ENCODE data around the gene PTPRJ.

PTPRJ gene

DNA sequence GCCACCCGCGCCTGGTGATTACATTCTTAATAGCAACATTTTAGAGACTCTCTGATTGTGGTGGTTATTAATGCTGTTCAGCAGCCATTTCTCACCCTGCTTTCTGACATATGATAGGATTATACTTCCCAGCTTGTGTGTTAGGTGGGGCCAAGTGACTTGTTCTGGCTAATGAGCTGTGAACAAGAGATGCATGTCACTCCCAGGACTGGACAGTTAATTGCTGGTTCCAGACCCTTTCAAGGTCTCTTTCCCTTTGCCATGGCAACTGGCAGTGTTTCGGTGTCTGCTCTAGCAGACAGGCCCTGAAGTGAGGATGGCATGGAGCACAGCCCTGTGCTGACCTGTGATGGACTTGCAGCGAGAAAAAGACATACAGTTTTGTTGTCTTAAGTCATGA, 8.9 kb upstream of the PTPRJ start:
- no peak for DNase-seq

DNA sequence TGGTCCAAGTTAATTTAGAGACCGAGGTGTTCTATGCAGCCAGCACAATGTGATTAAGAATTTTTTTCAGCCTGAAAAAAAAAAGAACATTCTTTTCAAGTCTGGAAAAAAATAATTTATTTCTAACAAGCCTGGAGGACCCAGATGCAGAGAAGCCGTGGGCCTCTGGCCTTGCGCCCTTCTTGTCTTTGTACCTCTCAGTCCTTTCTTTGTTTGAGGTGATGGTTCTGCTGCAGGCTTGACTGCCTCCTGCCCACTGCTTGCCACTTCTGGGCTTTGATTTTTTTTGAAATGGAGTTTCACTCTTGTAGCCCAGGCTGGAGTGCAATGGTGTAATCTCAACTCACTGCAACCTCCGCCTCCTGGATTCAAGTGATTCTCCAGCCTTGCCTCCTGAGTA, 7.2 kb upstream of the PTPRJ start:
- DNase-seq, result no peak

DNA sequence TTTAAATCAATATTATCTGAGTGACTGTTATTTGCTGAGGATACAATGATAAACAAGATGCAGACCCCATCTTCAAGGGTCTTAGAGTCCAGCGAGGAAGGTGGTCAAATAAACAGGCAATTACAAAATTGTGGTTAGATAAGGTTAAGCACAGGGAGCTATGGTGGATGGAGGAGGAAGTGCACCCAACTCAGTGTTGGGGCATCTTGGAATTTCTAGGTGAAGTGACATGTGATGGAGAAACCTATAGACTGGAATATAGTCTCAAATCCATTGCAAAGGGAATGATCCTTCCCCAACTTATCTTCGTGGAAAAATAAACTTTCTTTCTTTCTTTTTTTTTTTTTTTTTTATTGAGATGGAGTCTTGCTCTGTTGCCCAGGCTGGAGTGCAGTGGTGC, 3.4 kb upstream of the PTPRJ start:
- DNase-seq, result no peak

DNA sequence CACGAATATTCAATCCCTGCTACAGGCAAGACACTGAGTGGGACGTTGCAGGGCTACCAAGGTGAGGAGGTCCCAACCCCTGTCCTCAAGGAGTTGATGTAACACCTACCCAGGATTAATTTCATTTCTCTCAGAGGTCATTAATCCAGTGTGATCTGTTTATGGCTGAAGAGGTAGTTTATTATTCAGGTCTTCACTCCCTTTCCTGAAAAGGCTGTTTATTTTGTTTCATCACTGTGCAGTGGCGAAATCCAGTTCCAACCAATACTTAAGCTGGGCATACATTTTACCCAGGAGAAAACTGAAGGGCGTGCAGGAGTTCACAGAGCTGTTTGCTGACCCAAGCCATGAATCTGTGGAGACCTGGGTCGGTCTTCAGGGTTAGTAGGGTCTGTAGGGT, 2.7 kb upstream of the PTPRJ start:
- no peak for DNase-seq

DNA sequence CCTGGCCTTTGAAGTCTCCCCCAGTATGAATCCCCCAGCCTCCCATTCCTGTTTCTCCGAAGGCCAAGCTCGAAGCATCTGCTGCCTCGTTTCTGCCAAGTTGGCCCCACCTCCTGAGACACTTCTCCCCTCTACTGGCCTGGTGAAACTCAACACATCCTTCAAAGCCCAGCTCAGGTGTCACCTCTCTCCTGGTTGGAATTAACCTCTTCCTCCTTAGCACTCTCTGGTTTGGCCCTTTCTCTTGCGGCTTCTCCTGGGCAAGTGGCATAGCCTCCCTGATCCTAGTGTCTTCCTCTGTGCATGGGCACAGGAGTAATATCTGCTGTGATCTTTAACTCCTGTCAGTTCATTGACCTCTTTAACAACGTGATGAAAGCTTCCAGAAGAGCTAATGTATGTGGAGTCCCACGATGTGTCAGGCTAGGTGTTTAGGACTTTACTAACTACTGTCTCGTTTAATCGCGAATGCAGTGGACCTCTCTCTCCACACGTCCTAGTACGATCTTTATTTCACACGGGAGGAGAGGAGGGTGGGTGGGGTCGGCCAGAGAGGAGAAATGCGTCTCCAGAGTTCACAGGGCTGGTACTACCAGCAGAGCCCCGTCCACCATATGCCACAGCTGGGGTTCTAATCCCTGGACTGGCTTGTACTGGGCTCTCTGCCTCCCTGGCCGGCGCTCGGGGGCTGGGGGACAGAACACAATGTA, 826 bp upstream of the PTPRJ start:
- DNase-seq, result no peak

DNA sequence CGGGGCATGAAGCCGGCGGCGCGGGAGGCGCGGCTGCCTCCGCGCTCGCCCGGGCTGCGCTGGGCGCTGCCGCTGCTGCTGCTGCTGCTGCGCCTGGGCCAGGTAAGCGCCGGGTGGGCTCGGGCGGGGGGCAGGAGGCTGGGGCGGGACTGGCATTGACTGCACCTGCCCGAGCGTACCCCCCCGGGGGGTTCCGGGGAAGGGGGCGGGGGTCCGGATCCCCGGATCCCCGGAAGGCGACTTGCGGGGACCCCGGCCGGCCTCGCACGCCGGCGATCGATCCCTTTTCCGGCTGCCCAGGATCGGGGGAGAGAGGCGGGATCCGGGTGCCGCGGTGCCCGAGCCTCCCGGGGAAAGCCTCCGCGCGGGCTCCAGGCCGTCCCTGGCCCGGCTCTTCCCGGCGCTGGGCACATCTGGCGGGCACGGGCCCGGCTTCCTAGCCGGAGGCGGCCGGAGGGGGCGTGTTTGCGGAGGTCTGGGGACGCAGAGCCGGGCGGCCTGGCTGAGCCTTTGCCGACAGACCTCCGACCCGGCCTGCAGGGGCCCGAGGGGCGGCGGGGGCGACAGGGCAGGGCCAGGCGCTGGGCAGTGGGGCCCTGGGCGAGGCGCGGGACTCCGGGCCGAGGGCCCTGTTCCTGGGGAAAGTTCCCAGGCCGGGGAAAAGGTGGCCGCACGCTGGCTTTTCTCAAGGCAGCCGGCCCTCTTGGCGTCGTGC, 705 bp downstream of the PTPRJ start:
- no peak for DNase-seq

DNA sequence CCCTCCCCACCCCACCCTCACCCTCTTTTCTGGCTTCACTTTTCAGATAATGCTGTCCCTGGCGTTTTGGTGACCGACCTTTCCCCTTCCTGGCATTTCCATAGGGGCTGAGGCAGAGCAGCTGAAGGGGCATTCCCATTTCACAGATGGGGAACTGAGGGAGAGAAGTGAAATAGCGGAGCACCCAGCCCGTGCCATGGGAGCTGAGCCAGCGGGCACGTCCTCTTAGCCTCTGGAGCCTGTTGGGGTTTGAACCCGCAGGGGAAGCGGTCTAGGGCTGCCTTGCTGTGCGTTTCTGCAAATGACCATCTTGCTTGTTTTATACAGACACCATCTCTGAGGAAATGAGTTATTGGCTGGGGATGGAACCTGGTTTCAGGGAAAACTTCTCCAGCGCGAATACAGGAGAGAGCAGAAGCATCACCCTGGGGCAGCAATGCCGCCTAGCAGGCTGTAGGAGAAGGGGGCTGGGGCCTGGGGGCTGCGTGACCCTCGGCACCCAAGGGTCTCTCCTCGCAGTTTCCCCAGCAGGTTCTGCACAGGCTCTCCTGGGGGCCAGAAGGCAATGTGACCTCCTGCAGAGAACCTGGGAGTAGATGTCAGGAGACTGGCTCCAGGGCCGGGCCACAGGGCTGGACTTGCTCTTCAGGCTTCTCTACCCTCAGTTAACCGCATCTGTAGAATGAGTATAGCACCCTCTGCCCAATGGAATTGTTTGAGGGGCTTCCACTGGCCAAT, 1.5 kb downstream of the PTPRJ start:
- no peak for DNase-seq

DNA sequence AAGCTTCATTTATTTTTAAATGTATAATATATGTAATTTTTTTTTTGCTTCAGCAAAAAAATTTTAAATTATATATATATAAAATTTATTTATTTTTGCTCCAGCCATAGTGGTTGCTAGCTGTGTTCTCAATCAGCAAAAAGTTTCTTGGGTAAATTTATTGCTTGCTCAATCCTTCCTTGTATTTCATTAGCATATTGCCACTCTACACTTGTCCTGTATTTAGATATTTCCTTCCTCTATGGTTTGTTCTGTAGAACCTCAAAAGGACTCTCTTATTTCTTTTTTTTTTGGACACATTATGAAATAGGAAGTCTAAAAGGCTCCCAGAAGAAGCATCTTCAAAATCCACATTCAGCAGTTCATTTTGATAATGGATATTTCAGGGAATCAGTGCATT, 2.3 kb downstream of the PTPRJ start:
- DNase-seq, result no peak

DNA sequence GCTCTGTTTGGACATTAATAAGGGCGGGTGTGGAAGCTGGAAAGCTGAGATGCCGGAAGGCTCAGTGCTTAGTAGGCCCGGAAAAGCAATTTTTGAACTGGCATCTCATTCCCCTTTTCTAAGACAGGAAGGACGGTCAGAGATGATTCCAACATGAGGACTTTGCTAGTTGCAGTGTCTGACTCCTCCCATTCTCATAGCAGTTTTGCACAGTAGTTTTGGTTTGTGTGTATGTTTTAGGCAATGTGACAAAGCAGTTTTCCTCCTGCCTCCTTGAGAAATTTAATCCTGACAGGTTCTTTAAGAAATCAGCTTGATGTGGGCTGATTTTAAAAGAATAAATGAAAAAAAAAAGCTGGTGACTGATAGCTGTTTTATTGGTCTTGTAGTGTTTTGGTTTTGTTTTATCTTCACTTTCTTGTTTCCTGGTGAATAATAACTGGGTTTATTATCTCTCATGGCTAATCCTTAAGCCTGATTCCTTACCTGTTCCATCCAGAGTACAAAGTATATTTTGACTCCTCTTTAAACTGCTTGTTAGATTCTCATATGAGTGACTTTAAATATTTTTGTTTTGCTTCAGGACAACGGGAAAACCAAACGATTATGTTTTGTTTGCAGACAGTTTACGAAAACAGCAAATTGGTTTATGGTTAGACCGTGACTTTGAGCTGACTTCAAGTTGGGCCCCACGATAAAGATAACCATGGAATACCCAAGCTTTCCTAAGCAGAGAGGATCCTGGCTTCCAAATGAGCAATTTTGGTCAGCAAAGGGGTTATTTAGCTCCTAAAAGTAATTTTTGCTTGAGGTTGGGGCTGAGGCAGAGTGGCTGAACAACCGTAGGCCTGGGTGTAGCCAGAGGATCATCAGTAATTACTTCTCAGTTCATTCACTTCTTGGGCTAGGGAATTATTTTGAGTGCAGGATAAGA, 3.4 kb downstream of the PTPRJ start:
- no peak for DNase-seq

DNA sequence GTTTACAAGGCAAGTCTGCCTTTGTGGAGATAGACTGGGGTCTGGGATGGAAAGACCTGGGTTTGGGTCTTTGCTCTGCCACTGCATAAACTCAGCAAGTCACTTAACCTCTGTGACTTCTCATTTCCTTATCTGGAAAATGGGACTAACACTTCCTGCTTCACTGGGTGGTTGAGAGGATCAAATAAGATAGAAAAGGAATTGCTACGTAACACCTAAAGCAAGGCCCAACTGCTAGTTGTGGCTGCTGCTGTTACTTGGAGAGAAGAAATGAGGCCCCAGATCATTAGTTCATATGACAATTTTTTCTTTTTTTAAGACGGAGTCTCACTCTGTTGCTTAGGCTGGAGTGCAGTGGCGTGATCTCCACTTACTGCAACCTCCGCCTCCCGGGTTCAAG, 5.9 kb downstream of the PTPRJ start:
- no peak for DNase-seq

DNA sequence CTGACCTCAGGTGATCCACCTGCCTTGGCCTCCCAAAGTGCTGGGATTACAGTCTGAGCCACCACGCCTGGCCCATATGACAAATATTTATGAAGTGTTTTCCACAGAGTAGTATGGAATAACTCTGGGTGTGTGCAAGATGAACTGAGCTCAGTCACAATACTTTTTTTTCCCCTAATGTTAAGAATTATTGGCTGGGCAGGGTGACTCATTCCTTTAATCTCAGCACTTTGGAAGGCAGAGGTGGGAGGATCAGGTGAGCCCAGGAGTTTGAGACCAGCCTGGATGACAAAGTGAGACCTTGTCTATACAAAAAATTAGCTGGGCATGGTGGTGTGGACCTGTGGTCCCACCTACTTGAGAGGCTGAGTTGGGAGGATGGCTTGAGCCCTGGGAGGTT, 6.4 kb downstream of the PTPRJ start:
- DNase-seq, result no peak

DNA sequence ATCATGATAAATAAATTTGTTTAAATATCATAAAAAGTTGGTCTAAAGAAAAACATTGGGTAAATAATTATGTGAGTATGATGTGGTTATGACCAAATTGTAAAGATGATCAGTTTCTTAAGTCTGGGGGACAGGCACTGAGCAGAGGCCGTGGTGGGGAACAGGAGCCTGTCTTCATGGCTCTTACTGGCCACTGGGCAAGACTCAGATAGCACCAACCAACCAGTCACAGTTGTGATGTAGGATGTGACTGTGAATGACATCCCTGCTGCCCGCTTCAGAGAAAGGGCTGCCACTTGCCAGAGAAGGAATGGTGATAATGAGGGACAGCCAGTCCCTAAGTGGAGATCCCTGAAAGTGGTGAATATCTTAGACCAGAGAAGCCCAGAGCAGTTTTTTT, 7.0 kb downstream of the PTPRJ start:
- DNase-seq, result no peak

DNA sequence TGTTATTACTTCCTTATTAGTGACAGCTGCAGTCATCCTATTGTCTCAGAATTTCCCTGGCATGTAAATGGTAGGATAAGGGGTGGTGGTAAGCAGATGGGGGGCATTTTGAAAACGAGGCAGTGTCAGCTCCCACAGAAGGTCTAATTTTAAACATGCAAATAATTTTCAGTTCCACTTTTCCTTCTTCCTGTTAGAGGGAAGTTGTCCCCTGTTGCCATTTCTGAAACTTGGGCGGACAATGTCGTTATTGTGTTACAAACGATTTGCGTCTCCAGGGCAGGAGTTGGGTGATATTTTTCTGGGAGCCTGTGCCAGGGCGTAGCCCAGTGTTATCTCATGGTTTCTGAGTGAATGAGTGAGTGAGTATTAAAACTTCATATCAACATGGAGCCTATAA, 7.4 kb downstream of the PTPRJ start:
- DNase-seq, result no peak

DNA sequence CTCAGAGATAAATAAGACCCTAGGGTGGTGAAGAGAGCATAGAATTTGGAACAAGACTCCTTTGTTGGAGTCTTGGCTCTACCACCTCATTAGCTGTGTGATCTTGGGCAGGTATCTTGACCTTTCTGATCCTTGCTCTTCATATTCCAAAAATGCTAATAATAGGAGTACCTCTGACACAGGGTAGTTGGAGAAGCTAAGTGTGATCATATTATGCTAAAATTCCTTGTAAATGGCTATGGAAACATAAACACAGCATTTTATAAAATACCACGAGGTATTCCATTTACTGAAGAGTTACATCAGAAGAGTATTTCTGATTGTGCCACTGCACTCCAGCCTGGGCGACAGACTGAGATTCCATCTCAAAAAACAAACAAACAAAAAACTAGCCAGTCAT, 9.4 kb downstream of the PTPRJ start:
- no peak for DNase-seq

DNA sequence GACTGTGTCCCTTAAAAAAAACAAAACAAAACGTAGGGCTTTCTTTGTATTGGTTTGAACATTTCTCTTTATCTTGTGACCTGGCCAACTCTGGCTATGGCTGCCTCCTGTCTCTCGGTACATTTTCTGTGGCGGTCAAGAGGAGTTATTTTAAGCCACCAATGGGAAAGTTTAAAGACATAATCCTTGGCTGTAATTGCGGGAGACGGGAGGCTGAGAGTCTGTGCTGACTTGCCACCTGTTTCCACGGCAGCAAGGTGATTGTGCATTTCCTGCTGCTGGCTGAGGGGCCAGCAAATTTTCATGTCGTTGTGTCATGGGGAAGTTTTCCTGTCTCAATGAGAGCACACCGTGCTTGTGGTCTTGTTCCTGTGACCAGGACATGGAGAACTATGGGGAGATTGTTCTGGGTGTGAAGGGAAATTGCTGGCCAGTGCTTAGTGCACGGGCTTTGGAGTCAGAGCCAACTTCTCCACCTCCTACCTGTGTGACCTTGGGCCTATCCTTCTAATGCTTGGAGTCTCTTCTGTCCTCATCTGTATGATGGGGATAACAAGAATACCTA, 11.0 kb downstream of the PTPRJ start:
- DNase-seq, result no peak

DNA sequence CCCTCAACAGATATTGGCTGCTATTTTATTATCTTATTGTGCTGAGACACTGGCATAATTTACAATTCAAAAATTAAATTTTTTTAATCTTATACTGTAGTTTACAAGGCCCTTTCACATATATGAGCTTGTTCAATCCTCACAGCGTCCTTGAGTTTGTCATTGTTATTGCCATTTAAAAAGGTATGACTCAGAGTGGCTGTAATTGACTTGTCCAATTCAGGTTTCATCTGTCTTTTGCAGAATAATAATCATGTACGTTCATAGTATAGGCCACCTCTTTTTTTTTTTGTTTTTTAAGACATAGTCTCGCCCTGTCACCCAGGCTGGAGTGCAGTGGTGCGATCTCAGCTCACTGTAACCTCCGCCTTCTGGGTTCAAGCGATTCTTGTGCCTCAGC, 11.5 kb downstream of the PTPRJ start:
- DNase-seq, result no peak

DNA sequence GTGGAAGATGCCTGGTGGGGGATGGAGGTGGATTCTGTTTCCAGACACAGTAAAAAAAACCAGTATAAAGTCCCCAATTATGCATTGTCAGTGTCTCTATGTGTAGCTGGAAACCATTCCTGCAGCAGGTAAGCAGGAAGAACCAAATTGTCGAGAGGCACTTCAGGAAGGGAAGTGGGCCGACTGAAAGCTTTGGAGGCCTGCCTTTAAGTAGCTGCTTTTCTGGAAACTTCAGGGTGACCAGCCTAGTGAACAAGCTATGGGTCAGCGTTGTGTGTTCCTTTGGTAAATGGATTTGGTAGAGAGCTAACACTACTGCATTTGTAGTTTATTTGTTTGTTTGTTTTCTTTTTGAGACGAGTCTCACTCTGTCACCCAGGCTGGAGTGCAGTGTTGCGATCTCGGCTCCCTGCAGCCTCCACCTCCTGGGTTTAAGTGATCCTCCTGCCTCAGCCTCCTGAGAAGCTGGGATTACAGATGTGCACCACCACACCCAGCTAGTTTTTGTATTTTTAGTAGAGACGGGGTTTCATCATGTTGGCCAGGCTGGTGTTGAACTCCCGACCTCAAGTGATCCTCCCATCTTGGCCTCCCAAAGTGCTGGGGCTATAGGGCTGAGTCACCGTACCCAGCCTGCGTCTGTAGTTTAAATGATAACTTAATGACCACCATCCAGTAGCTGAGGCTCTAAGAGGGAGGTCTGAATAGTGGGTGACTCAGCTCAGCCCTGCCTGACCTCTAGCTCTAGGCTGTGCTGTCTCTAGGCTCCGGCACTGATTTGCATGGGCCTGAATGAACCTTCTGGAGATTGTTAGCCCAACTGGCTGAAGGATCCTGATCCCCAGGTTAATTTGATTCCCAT, 12.8 kb downstream of the PTPRJ start:
- DNase-seq, result no peak

DNA sequence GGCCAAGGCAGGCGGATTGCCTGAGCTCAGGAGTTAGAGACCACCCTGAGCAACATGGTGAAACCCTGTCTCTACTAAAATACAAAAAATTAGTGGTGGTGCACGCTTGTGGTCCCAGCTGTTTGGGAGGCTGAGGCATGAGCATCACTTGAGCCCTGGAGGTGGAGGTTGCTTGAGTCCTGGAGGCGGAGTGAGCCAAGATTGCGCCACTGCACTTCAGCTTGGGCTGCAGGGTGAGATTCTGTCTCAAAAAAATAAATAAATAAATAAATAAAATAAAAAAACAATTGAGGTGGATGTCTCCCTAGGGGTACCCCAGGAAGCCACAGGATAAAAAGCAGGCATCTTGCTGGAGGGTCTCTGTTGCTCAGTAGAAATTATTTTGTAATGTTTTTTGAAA, 14.1 kb downstream of the PTPRJ start:
- DNase-seq, result no peak

DNA sequence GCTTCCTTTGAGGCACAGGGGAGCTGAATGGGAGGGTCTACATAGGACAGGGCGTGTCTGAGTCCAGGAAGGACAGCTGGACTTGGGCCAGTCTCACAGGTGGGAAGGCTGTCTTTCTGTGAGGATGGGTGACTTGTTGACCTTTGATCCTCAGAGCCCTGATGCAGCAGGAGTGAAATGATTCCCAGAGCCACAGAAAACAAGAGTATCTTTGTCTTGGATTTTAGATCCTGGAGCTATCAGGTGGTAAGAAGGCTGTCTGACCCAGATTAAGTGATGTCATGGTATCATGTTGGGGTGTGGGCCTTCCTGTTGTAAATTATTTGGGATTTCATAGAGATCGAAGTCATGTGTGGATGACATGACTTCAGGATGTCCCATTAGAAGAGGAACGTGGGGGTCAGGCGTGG, 15.0 kb downstream of the PTPRJ start:
- no peak for DNase-seq

DNA sequence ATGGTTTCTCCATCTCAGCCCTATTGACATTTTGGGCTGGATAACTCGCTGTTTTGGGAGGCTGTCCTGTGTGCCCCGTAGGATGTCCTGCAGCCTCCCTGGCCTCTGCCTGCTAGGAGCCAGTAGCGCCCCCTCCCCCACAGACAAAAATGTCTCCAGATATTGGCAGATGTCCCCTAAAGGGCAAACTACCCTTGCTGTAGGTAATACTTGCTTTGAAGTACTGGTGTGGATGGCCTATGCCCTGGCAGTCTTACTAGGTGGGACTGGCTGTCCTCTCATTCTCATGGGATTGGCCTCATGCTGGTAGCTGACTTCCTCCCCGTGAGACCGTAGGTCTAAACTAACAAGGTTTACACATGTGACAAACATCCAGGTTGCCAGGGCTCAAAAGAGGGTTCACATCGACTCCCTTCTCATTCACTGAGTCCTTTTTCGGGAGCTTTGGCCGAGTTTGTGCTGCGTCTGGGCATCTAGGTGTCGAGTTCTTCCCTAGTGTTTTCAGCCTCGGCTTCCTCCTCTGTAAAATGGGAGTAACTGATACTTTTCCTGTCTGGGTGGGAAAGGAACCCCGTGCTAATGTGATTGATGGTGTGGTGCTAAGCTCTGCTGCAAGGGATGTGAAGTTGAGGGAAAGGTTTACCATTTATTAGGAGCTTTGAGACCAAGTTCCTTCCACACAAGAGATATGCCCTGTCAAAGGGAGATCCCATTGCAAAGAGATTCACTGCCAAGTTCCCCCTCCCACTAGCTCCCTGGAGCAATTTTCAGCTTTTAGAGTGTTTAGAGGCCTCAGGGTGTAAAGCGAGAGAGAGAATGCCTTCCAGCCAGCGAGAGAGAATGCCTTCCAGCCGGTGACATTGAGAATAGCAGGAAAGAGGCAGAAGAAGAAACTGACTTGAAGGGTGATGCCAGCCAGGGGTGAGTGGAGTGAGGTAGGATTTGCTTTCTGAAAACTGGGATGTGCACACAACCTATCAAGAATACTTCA, 17.0 kb downstream of the PTPRJ start:
- no peak for DNase-seq
